Astrocyte (in vitro differentiated cells and primary cell): ENCODE measurements around the gene GABARAPL2. TPM values are rescaled to one million over a fixed set of nuclear protein-coding genes. Genes with fewer than 3 reads are reported as not detected.
A peak's percentile ranks its signal among the peaks of the same experiment; 100 is the strongest.

Experiments
- DNase-seq: peaks from one replicate; pipeline ENCODE4 v3.0.0-alpha.2; 2010; ENCODE audit warnings: low read depth
- FAIRE-seq: peaks from 2 replicates; lab custom pipeline; 2011; peaks lifted over from hg19 to GRCh38; lab: Jason Lieb, UNC
- H2AFZ ChIP-seq: 2 replicates; pipeline ENCODE4 v1.6.0; 2012; ENCODE audit warnings: low read depth, low read length, inconsistent platforms
- H3K27ac ChIP-seq: 2 replicates; pipeline ENCODE4 v1.5.1; 2011; ENCODE audit warnings: low read depth, low read length, inconsistent platforms
- H3K27me3 ChIP-seq: 2 replicates; pipeline ENCODE4 v1.6.0; 2011; ENCODE audit warnings: low read length, inconsistent platforms; ENCODE audit not compliant: insufficient read depth
- H3K36me3 ChIP-seq: 2 replicates; pipeline ENCODE4 v1.5.1; 2011; ENCODE audit warnings: low read length, inconsistent platforms; ENCODE audit not compliant: insufficient read depth
- H3K4me1 ChIP-seq: 2 replicates; pipeline ENCODE4 v1.5.1; 2011; ENCODE audit warnings: low read length, inconsistent platforms; ENCODE audit not compliant: insufficient read depth
- H3K4me2 ChIP-seq: 2 replicates; pipeline ENCODE4 v1.6.0; 2012; ENCODE audit warnings: low read length, inconsistent platforms
- H3K4me3 ChIP-seq: 2 replicates; pipeline ENCODE4 v1.5.1; 2011; ENCODE audit warnings: low read depth, mild to moderate bottlenecking, low read length, inconsistent platforms; ENCODE audit not compliant: insufficient read depth
- H3K79me2 ChIP-seq: 2 replicates; pipeline ENCODE4 v1.6.0; 2012; ENCODE audit warnings: mild to moderate bottlenecking, low read length, inconsistent platforms; ENCODE audit not compliant: insufficient read depth
- H3K9ac ChIP-seq: 2 replicates; pipeline ENCODE4 v1.6.0; 2012; ENCODE audit warnings: mild to moderate bottlenecking, low read length, inconsistent platforms
- H3K9me3 ChIP-seq: 2 replicates; pipeline ENCODE4 v1.5.1; 2012; ENCODE audit warnings: low read depth, mild to moderate bottlenecking, low read length, inconsistent platforms; ENCODE audit not compliant: insufficient read depth
- H4K20me1 ChIP-seq: 2 replicates; pipeline ENCODE4 v1.6.0; 2012; ENCODE audit warnings: low read length, inconsistent platforms; ENCODE audit not compliant: insufficient read depth
- H3K27ac Mint-ChIP-seq: one replicate; pipeline ENCODE4 v1.8.0; 2021; ENCODE audit warnings: mild to moderate bottlenecking, mixed read lengths; ENCODE audit not compliant: unreplicated experiment
- H3K27me3 Mint-ChIP-seq: one replicate; pipeline ENCODE4 v1.8.0; 2021; ENCODE audit warnings: low read depth, mixed read lengths; ENCODE audit not compliant: unreplicated experiment
- H3K36me3 Mint-ChIP-seq: one replicate; pipeline ENCODE4 v1.8.0; 2021; ENCODE audit warnings: low read depth, mixed read lengths; ENCODE audit not compliant: unreplicated experiment
- H3K4me1 Mint-ChIP-seq: one replicate; pipeline ENCODE4 v1.8.0; 2021; ENCODE audit warnings: low read depth, mixed read lengths; ENCODE audit not compliant: unreplicated experiment
- H3K4me3 Mint-ChIP-seq: one replicate; pipeline ENCODE4 v1.8.0; 2021; ENCODE audit warnings: mild to moderate bottlenecking, moderate library complexity, mixed read lengths; ENCODE audit not compliant: unreplicated experiment
- H3K9me3 Mint-ChIP-seq: one replicate; pipeline ENCODE4 v1.8.0; 2021; ENCODE audit warnings: mild to moderate bottlenecking, mixed read lengths; ENCODE audit not compliant: unreplicated experiment
- CTCF ChIP-seq: IDR thresholded peaks from 2 replicates; pipeline ENCODE4 v1.5.1; 2011; ENCODE audit warnings: low read depth, mild to moderate bottlenecking, inconsistent platforms, low read length, moderate library complexity; ENCODE audit not compliant: insufficient read depth
- EZH2 ChIP-seq: IDR thresholded peaks from 2 replicates; pipeline ENCODE4 v1.6.1; 2012; ENCODE audit warnings: mild to moderate bottlenecking, low read length, inconsistent platforms; ENCODE audit not compliant: insufficient read depth
- total RNA-seq: library from RNA; stranded (reverse); gene quantifications from 2 replicates; pipeline ENCODE4 v1.2.1, GENCODE V29; 2021

The GABARAPL2 gene
- total RNA-seq, 1 donor from 2014 or later: 108 TPM

- FAIRE-seq: no peak
- no peaks in the 10 kb centered on the region for H3K9me3 ChIP-seq
Observed at GRCh38 chr16:75599452-75600277, 33.5 kb downstream of the GABARAPL2 start.

GRCh38 chr16:75603241-75603640 lies 37.1 kb downstream of the GABARAPL2 start:
- no peak overlapping the region for H3K4me3 Mint-ChIP-seq
- H3K9me3 Mint-ChIP-seq: no peaks in the 10 kb centered on the region
- H3K27ac ChIP-seq: no peak overlapping the region
- no peak for DNase-seq
- no peaks in the 10 kb centered on the region for H3K4me1 ChIP-seq
- H3K9ac ChIP-seq: no peak overlapping the region
- peaks cover 10% of the 10 kb centered on the region for H3K4me1 Mint-ChIP-seq
- no peak for FAIRE-seq
- no peaks in the 10 kb centered on the region for H3K27me3 ChIP-seq
- no peak overlapping the region for H3K27ac Mint-ChIP-seq
- no peaks in the 10 kb centered on the region for H3K9me3 ChIP-seq
- no peaks in the 10 kb centered on the region for H4K20me1 ChIP-seq
- H3K79me2 ChIP-seq: no peaks in the 10 kb centered on the region
- TF ChIP-seq EZH2 (no peak), CTCF (no peak)
- no peak overlapping the region for H3K4me2 ChIP-seq
- peaks cover 27% of the 10 kb centered on the region for H3K36me3 ChIP-seq
- no peak overlapping the region for H3K4me3 ChIP-seq
- H3K27me3 Mint-ChIP-seq: no peaks in the 10 kb centered on the region
- no peak overlapping the region for H2AFZ ChIP-seq
- H3K36me3 Mint-ChIP-seq: peaks cover 30% of the 10 kb centered on the region

More at GRCh38 chr16:75599452-75600277, 33.5 kb downstream of the GABARAPL2 start:
- no peaks in the 10 kb centered on the region for H4K20me1 ChIP-seq
- no peaks in the 10 kb centered on the region for H3K79me2 ChIP-seq
- no peak overlapping the region for H3K4me2 ChIP-seq
- no peak overlapping the region for H3K9ac ChIP-seq
- Mint-ChIP-seq H3K27ac (peak overlapping the region; percentile 78), H3K36me3 (peaks cover 37% of the 10 kb centered on the region), H3K9me3 (no peaks in the 10 kb centered on the region), H3K27me3 (no peaks in the 10 kb centered on the region), H3K4me1 (peaks cover 13% of the 10 kb centered on the region), H3K4me3 (no peak overlapping the region)
- no peak overlapping the region for H2AFZ ChIP-seq
- no peak overlapping the region for H3K27ac ChIP-seq
- no peak for TF ChIP-seq CTCF
- no peak for TF ChIP-seq EZH2
- H3K27me3 ChIP-seq: no peaks in the 10 kb centered on the region
- H3K4me1 ChIP-seq: peaks cover 4% of the 10 kb centered on the region
- peak; percentile 18 for DNase-seq
- no peak overlapping the region for H3K4me3 ChIP-seq
- H3K36me3 ChIP-seq: peaks cover 22% of the 10 kb centered on the region

- no peak for DNase-seq
- Histone ChIP-seq H3K9ac (no peak overlapping the region), H3K4me2 (no peak overlapping the region), H3K27me3 (no peaks in the 10 kb centered on the region), H3K27ac (no peak overlapping the region), H3K4me1 (no peaks in the 10 kb centered on the region), H3K4me3 (no peak overlapping the region), H3K36me3 (peaks cover 25% of the 10 kb centered on the region), H2AFZ (no peak overlapping the region), H3K79me2 (peaks cover 4% of the 10 kb centered on the region), H3K9me3 (no peaks in the 10 kb centered on the region), H4K20me1 (no peaks in the 10 kb centered on the region)
- Mint-ChIP-seq H3K9me3 (no peaks in the 10 kb centered on the region), H3K27me3 (no peaks in the 10 kb centered on the region), H3K36me3 (peaks cover 26% of the 10 kb centered on the region), H3K27ac (no peak overlapping the region), H3K4me1 (no peaks in the 10 kb centered on the region), H3K4me3 (no peak overlapping the region)
- no peak for TF ChIP-seq CTCF
- TF ChIP-seq EZH2: no peak
- FAIRE-seq: no peak
Observed at GRCh38 chr16:75606507-75606906, 40.3 kb downstream of the GABARAPL2 start.
